Neural cell (in vitro differentiated cells): ENCODE results near the gene CCDC154. TPM values are rescaled to one million over a fixed set of nuclear protein-coding genes. Genes with fewer than 3 reads are reported as not detected.

Experiments
- H2AFZ ChIP-seq: fragments of 200-600, 300-800 bp; sonication (generic), shearing (Covaris generic); 2 replicates; pipeline ENCODE4 v1.6.0; 2014; ENCODE audit warnings: low read depth, mild to moderate bottlenecking, antibody characterized with exemption, low read length, moderate library complexity
- H3F3A ChIP-seq: fragments of 200-600 bp; shearing (Covaris generic); 2 replicates; pipeline ENCODE4 v1.6.1; 2016; ENCODE audit warnings: mild to moderate bottlenecking, moderate library complexity, mixed read lengths, antibody characterized with exemption, low read length; ENCODE audit not compliant: insufficient read depth, poor library complexity, severe bottlenecking
- H3K27ac ChIP-seq: fragments of 200-600, 300-800 bp; sonication (generic), shearing (Covaris generic); 2 replicates; pipeline ENCODE4 v1.5.1; 2014; ENCODE audit warnings: mild to moderate bottlenecking, low read length, moderate library complexity
- H3K27me3 ChIP-seq: fragments of 300-800, 200-600 bp; sonication (generic), shearing (Covaris generic); 2 replicates; pipeline ENCODE4 v1.6.0; 2014; ENCODE audit warnings: mild to moderate bottlenecking, low read depth, low read length, moderate library complexity; ENCODE audit not compliant: insufficient read depth
- H3K36me3 ChIP-seq: fragments of 300-800, 200-600 bp; sonication (generic), shearing (Covaris generic); 2 replicates; pipeline ENCODE4 v1.5.1; 2014; ENCODE audit warnings: mild to moderate bottlenecking, antibody characterized with exemption, low read length, moderate library complexity; ENCODE audit not compliant: insufficient read depth
- H3K4me2 ChIP-seq: fragments of 300-800, 200-600 bp; sonication (generic), shearing (Covaris generic); 2 replicates; pipeline ENCODE4 v1.6.0; 2014; ENCODE audit warnings: mild to moderate bottlenecking, low read length
- H3K4me3 ChIP-seq: fragments of 300-800, 200-600 bp; sonication (generic), shearing (Covaris generic); 2 replicates; pipeline ENCODE4 v1.5.1; 2014; ENCODE audit warnings: mild to moderate bottlenecking, low read length, moderate library complexity
- H3K79me2 ChIP-seq: fragments of 200-600 bp; shearing (Covaris generic); replicated peaks from 2 replicates; pipeline ENCODE4 v1.6.0; 2014; ENCODE audit warnings: mild to moderate bottlenecking, low read length, moderate library complexity; ENCODE audit not compliant: insufficient read depth
- H3K9ac ChIP-seq: fragments of 300-800, 200-600 bp; sonication (generic), shearing (Covaris generic); 2 replicates; pipeline ENCODE4 v1.6.1; 2016; ENCODE audit warnings: mild to moderate bottlenecking, low read length, mixed read lengths
- H3K9me2 ChIP-seq: fragments of 200-600 bp; shearing (Covaris generic); 2 replicates; pipeline ENCODE4 v1.6.1; 2016; ENCODE audit warnings: mild to moderate bottlenecking, low read length, mixed read lengths; ENCODE audit not compliant: insufficient read depth
- H3K9me3 ChIP-seq: fragments of 200-600, 300-800 bp; sonication (generic), shearing (Covaris generic); 2 replicates; pipeline ENCODE4 v1.6.1; 2016; ENCODE audit warnings: mild to moderate bottlenecking, mixed run types, low read length, moderate library complexity, mixed read lengths
- H4K20me1 ChIP-seq: fragments of 200-600 bp; shearing (Covaris generic); 2 replicates; pipeline ENCODE4 v1.6.1; 2016; ENCODE audit warnings: mild to moderate bottlenecking, mixed run types; ENCODE audit not compliant: insufficient read depth
- EP300 ChIP-seq: fragments of 450-650 bp; conservative IDR thresholded peaks from 2 replicates; pipeline ENCODE4 v1.6.1; 2014; ENCODE audit warnings: antibody characterized with exemption, mild to moderate bottlenecking, moderate library complexity; ENCODE audit not compliant: poor library complexity, severe bottlenecking
- EZH2 ChIP-seq: fragments of 200-600, 300-800 bp; shearing (Covaris generic), sonication (generic); IDR thresholded peaks from 2 replicates; pipeline ENCODE4 v1.6.1; 2014; ENCODE audit warnings: antibody characterized with exemption, low read length, borderline replicate concordance, mild to moderate bottlenecking; ENCODE audit not compliant: insufficient read depth, poor library complexity, severe bottlenecking
- MXI1 ChIP-seq: fragments of 450-650 bp; conservative IDR thresholded peaks from 2 replicates; pipeline ENCODE4 v1.6.1; 2014; ENCODE audit warnings: antibody characterized with exemption, mild to moderate bottlenecking; ENCODE audit not compliant: poor library complexity, severe bottlenecking
- POLR2AphosphoS5 ChIP-seq: IDR thresholded peaks from 2 replicates; pipeline ENCODE4 v1.6.1; 2012
- RAD21 ChIP-seq: fragments of 450-650 bp; conservative IDR thresholded peaks from 2 replicates; pipeline ENCODE4 v1.6.1; 2014; ENCODE audit warnings: antibody characterized with exemption, mild to moderate bottlenecking, moderate library complexity
- SMC3 ChIP-seq: fragments of 450-650 bp; conservative IDR thresholded peaks from 2 replicates; pipeline ENCODE4 v1.6.1; 2014; ENCODE audit warnings: antibody characterized with exemption, mild to moderate bottlenecking, moderate library complexity; ENCODE audit not compliant: poor library complexity
- TAF1 ChIP-seq: IDR thresholded peaks from 2 replicates; pipeline ENCODE4 v1.6.1; 2012; ENCODE audit warnings: low read depth
- polyA plus RNA-seq: library from polyadenylated mRNA; depleted of rRNA; stranded (reverse); fragments of >200 nt; gene quantifications from 2 replicates; pipeline ENCODE4 v1.2.3, GENCODE V29; 2014
- TF ChIP-seq, protein P1 (sequence below): IDR thresholded peaks from 2 replicates; pipeline ENCODE4 v1.6.1; 2012; ENCODE audit warnings: borderline replicate concordance
- TF ChIP-seq, protein P2 (sequence below): fragments of 450-650 bp; IDR thresholded peaks from 2 replicates; pipeline ENCODE4 v1.5.1; 2014; ENCODE audit warnings: antibody characterized with exemption, mild to moderate bottlenecking, moderate library complexity; ENCODE audit not compliant: poor library complexity, severe bottlenecking

The CCDC154 gene
- polyA plus RNA-seq, 1 donor from 2014 or later = 3.3 TPM

DNA sequence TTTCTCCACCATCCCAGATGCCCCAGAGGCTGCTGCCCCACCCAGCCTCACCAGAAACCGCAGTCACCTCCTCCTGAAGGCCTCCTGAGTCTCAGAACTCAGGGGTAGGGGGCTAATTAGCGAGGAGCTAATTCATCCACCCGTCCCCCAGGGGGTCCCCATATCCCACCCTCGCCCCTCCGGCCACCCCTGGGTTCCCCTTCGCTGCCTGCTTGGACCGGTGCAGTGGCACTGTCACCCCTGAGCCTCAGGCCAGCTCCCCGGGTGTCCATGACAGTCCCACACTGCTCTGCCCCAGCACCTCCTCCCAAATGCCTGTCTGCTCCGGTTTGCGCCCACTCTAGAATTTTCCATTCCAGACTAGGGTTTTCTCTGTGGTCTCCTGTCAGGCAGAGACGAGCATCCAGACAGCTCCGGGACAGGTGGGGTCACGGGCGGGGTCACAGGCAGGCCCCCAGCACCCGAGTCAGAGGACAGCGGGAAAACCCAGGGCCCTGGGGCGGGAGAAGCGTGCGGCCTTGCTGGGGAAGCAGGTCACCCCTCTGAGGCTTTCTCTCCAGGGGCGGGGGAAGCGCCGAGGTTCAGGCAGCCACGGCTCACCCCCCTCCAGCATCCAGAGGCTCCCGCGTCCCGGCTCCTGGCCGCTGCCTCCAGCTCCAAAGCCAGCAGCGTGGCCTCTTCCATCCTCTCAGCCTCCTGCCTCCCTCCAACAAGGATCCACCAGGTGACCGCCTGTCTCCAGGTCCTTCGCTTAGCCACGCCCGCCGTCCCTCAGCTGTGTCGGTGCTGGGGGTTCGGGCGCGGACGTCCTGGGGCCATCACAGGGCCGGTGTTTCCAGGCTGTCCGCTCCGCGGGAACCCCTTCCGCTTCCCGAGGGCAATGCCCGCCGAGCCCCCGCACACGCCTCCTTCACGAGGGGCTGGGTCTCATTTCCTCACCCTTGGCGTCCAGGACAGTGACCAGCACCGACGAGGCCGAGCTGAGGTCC, 16.6 kb downstream of the CCDC154 start:
- Histone ChIP-seq H3K9ac (no peak overlapping the region), H3K27ac (no peak overlapping the region), H3K9me2 (no peaks in the 10 kb centered on the region), H4K20me1 (no peaks in the 10 kb centered on the region), H2AFZ (no peak overlapping the region), H3K36me3 (no peaks in the 10 kb centered on the region), H3F3A (no peaks in the 10 kb centered on the region), H3K27me3 (no peaks in the 10 kb centered on the region), H3K9me3 (no peaks in the 10 kb centered on the region), H3K4me2 (no peak overlapping the region), H3K79me2 (no peaks in the 10 kb centered on the region), H3K4me3 (no peak overlapping the region)
- TF ChIP-seq SMC3 (no peak), RAD21 (no peak), POLR2AphosphoS5 (no peak)
- TF ChIP-seq, protein P1, sequence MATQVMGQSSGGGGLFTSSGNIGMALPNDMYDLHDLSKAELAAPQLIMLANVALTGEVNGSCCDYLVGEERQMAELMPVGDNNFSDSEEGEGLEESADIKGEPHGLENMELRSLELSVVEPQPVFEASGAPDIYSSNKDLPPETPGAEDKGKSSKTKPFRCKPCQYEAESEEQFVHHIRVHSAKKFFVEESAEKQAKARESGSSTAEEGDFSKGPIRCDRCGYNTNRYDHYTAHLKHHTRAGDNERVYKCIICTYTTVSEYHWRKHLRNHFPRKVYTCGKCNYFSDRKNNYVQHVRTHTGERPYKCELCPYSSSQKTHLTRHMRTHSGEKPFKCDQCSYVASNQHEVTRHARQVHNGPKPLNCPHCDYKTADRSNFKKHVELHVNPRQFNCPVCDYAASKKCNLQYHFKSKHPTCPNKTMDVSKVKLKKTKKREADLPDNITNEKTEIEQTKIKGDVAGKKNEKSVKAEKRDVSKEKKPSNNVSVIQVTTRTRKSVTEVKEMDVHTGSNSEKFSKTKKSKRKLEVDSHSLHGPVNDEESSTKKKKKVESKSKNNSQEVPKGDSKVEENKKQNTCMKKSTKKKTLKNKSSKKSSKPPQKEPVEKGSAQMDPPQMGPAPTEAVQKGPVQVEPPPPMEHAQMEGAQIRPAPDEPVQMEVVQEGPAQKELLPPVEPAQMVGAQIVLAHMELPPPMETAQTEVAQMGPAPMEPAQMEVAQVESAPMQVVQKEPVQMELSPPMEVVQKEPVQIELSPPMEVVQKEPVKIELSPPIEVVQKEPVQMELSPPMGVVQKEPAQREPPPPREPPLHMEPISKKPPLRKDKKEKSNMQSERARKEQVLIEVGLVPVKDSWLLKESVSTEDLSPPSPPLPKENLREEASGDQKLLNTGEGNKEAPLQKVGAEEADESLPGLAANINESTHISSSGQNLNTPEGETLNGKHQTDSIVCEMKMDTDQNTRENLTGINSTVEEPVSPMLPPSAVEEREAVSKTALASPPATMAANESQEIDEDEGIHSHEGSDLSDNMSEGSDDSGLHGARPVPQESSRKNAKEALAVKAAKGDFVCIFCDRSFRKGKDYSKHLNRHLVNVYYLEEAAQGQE = no peak

DNA sequence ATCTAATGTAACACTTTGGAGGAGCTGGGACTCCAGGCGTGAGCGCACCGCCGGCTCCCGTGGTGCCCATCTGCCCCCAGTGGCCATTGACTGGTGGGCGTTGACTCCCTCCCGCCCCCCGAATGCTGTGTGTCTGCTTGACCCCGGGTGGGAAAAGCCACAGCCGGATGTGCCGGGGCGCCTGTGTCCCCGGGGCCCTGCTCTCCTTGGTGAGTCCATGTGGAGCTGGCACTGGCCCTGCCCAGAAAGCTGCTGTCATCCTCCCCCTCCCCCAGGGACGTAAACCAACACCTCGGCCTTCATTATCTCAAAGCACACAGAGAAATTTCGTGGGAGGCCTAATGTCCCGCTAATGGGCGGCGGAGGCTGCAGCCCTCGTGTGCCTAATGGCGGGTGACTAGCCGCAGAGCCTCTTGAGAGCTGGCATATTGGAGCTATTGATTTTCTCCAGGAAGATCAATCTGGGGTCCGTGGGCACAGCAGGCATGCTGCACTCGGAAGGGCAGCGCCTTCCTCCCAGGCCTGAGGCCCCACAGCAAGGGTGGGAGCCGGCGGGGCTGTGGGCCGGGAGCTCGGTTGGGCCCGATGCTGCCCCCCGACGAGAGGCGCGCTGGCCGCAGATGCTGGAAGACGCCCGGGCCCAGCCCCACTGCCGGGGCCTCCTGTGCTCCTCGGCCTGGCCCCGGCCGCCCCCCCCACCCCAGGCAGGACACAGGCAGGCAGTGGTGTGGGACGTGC, 17.5 kb downstream of the CCDC154 start:
- H3K9me3 ChIP-seq = no peaks in the 10 kb centered on the region
- no peaks in the 10 kb centered on the region for H4K20me1 ChIP-seq
- no peak overlapping the region for H3K27ac ChIP-seq
- TF ChIP-seq EZH2 (no peak), POLR2AphosphoS5 (no peak), MXI1 (no peak), TAF1 (no peak), SMC3 (no peak), RAD21 (no peak), EP300 (no peak)
- TF ChIP-seq, protein P1 = no peak
- TF ChIP-seq, protein P2, sequence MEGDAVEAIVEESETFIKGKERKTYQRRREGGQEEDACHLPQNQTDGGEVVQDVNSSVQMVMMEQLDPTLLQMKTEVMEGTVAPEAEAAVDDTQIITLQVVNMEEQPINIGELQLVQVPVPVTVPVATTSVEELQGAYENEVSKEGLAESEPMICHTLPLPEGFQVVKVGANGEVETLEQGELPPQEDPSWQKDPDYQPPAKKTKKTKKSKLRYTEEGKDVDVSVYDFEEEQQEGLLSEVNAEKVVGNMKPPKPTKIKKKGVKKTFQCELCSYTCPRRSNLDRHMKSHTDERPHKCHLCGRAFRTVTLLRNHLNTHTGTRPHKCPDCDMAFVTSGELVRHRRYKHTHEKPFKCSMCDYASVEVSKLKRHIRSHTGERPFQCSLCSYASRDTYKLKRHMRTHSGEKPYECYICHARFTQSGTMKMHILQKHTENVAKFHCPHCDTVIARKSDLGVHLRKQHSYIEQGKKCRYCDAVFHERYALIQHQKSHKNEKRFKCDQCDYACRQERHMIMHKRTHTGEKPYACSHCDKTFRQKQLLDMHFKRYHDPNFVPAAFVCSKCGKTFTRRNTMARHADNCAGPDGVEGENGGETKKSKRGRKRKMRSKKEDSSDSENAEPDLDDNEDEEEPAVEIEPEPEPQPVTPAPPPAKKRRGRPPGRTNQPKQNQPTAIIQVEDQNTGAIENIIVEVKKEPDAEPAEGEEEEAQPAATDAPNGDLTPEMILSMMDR = no peak
- H3K27me3 ChIP-seq = no peaks in the 10 kb centered on the region
- H3K9ac ChIP-seq = no peak overlapping the region
- H3K4me3 ChIP-seq = no peak overlapping the region
- H3K79me2 ChIP-seq = no peaks in the 10 kb centered on the region
- H3K36me3 ChIP-seq = no peaks in the 10 kb centered on the region
- H2AFZ ChIP-seq = no peak overlapping the region
- no peak overlapping the region for H3K4me2 ChIP-seq
- H3F3A ChIP-seq = no peaks in the 10 kb centered on the region
- no peaks in the 10 kb centered on the region for H3K9me2 ChIP-seq
